ENCODE results near the gene SDC3.

The SDC3 gene

DNA sequence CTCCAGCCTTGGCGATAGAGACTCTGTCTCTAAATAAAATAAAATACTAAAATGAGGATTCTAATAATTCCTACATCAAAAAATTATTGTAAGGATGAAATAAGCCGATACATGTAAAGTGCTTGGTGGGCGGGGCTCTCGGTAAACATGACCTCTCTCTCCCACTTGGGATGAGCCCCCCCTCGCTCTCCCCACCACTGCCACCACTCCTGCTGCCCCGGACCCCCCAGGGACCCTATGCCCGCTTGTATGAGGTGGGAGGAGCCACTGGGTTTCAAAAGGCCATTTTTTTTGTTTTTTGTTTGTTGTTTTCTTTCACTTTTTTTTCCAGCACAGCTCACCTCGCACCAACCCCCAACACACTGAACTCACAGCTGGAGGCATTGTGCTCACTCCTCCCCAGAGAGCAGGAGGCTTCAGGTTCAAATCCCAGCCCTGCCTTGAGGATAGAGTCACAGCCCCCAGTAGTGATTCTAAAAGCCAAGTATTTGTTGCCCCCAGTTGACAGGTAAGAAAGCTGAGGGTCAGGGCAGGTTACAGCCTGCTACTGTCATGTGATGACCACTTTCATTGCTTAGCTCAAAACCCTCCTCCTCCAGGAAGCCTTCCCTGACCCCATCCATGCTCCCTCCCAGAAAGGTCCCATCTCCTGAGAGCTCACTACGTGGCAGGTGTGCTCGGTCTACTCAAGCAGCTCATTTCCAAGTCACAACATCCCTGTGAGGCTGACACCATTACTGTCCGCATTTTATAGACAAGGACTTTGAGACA lies 4.2 kb downstream of the SDC3 start:
- no peak for DNase-seq

DNA sequence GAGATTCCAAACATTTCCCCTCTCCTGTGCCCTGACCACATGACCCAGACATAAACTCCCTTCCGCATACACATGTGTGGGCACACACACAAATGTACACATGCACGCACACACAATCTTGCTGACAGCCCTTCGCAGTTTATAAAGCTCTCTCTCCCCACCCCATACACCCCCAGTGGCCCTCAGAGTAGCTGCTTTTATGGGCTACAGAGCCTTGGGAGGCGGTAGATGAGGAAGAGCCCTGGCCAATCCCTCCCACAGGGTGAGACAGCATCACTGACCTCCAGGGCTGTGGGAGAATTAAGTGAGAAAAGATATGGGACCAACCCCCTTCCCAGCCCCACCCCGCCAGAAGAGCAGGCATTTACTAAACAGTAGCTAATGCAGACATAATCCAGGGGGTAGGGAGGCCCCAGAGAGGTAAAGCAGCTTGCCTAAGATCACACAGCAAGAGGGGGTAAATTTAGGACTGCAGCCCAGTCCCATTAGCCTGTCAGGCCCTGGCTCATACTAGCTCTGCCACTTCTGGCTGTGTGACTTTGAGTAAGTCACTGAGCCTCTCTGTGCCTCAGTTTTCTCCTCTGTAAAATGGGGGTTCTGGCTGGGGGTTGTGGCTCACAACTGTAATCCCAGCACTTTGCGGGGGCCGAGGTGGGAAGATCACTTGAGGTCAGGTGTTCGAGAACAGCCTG lies 5.1 kb downstream of the SDC3 start:
- DNase-seq, result no peak

DNA sequence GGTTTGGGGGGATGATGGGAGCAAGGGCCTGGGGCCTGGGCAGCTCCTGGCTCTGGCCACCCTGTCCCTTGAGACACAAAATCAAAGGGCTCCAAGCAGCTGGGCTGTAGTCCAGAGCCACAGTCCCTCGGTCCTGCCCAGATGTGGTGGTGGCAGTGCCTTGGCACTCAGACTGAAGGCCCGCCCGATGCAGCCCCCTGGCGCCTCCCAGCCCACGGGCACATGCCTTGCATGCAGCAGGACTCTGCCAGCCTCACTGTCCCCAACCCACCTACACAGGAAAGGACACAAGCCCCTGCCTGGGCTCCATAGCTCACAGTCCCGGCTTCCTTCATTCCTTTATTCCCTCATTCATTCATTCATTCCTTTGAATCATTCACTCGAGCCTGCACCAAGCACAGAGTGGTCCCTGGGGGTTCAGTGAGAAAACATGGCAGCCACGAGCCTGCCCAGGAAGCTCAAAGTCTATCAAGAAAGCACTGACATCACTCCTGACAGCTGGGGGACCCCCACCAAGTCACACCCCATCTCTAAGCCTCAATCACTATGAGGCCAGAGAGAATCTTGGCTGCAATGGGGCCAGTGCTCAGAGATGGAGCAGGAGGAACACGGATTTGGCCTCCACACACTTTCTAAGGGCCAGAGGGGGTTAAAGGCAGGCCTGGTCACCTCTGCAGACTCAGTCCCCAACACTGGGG lies 5.8 kb downstream of the SDC3 start:
- DNase-seq, result no peak

DNA sequence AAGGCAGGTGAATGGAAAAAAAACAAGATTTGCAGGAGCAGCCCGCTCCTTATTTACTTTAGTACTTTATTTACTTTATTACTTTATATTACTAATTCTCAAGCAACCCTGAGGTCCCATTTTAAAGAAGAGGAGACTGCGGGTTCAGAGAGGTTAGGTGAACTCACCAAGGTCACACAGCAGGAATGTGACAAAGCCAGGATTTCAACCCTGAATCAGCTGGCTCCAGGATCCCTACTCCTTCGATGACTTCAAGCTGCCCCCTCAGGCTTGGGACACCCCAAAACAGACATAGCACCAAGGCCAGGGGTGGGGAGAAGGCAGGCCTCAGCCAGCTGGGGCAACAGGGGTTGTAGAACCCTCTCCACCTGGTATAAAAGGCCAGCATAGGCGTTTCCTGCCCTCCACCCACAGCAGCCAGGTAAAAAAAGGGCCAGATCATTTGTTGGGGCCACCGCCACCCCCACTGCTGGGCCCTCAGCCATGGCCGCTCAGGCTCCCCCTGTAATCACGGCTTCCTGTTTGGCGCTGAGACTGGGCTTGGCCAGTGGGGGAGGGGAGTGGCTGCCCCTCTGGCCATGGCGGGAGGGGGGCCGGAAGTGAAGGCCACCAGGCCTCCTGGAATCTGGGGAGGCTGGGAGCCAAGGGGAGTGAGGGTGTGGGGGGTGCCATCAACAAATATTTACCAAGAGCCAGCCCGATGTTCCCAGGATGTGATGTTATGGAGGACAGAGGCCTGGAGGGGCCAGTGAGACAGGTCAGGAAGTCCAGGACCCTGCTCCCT lies 6.6 kb downstream of the SDC3 start:
- no peak for DNase-seq

DNA sequence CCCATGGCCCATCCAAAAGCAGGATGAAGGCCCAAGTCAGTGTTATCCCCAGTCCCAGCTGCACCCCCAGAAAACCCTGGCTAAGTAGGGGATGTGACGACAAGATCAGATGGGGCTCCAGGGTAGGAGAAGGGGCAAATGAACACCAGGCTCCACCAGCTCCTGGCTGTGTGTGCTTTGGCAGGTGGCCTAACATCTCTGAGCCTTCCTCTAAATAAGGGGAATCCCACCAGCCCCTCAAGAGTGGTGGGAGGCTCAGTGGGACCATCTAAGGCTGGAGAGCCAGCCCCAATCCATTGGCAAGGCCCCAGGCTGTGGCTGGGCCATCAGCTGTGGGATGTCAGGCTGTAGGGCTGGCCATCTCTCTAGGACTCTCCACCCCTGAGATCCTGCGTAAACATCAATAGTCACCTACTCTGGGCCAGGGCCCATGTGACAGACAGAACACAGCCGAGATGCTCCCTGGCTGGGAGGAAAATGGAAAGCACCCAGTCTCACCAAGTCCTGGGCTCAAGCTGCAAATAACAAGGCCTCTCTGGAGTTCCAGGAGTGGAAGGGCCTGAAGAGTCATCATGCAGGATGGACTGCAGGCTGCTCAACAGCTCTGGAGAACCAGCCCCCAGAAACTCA lies 7.5 kb downstream of the SDC3 start:
- DNase-seq, result no peak

DNA sequence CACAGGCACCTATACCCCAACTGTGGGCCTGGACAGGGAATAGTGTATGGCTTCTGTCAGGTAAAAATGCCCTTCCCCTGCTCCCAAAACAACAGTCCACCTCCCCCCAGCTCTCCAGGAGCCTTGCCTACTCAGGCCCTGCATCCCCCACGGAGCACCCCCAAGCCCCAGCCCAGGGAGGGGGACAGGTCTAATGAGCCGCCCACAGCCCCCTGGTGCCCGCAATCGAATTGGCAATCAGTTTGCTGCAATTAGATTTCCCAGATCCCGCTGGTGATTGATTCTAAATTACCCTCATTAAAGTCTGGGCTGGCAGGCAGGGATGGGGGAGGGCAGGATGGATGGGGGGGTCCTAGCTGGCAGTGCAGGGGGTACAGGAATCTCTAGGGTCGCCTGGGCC lies 8.1 kb downstream of the SDC3 start:
- DNase-seq, result no peak

DNA sequence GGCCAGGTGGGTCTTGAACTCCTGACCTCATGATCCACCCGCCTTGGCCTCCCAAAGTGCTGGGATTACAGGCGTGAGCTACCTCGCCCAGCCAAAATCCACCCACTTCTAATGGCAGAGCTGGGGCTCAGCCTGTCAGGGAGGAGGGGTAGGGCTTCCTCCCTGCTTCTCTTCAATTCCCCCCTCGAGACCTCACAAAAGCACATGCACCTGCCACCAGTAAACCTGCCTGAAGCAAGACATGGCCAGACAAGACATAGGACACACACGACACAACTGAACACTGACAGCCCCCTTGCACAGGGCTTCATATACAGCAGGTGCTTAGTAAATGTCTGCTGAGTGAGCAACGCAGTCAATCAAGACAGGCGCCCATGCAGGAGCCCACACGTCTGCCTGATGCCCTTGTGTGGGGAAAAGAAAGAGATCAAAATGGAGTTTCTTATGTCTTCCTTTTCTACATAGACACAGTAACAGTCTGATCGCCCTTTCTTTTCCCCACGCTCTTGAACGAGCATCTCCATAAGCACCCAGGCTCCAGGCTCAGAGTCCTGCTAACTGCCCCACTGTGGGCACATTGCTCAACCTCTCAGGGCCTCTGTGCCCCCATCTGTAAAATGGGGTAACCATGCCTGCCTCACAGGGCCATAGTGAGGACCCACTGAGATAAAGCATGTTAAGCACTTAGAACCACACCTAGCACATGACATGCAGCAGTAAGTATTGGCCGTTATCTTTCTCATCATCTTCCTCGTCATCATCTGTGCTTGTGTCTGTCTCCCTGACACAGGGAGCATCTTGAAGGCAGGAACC lies 8.8 kb downstream of the SDC3 start:
- no peak for DNase-seq

DNA sequence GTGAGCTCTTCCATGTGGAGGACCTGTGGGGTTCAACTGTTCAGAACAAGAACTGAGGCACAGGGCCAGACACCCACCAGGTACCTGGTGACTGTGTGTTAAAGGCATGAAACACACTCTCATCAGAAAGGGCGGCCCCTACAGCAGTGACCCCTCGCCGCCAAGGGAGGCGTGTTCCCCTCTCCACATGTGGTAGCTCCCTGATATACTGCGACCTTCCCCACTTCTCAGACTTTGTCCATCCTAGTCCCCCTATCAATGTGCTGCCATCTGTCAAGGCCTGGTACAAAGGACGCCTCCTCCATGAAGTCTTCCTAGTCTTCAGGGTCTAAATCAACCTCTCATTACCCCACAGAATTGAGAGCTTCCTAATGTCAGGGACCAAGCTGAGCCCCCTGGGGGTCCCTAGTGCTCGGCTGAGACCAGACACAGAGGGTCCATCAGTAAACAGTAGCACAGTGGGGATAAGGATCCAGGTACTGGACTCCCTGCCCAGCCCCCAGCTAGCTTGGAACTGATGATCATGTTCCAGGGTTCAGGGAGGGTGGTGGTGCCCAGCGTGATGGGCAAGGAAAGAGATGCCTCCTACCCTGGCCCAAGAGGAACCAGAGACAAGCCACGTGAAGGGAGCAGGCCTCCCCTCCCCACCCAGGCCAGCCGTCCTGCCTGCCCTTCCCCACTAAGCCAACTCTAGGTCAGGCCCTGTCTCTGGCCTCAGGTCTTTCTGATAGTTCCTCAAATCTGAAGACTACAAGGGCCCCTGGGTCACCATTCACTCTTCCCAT lies 10.3 kb downstream of the SDC3 start:
- DNase-seq, result no peak

DNA sequence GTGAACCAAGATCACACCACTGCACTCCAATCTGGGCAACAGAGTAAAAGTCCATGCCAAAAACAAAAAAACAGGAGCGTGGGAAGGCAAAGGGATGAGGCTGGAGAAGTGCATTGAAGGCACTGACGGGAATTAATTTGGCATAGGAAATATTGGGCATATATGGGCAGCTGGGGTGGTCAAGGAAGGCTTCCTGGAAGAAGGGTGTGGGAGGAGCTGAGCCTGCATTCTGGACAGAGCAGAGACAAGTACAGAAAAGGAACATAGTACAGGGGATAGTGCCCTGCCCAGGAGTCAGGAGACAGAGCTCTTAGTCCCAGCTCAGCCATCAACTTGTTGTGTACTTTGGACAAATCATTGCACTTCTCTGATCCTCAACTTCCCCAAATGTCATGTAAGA lies 11.7 kb downstream of the SDC3 start:
- DNase-seq, result no peak

DNA sequence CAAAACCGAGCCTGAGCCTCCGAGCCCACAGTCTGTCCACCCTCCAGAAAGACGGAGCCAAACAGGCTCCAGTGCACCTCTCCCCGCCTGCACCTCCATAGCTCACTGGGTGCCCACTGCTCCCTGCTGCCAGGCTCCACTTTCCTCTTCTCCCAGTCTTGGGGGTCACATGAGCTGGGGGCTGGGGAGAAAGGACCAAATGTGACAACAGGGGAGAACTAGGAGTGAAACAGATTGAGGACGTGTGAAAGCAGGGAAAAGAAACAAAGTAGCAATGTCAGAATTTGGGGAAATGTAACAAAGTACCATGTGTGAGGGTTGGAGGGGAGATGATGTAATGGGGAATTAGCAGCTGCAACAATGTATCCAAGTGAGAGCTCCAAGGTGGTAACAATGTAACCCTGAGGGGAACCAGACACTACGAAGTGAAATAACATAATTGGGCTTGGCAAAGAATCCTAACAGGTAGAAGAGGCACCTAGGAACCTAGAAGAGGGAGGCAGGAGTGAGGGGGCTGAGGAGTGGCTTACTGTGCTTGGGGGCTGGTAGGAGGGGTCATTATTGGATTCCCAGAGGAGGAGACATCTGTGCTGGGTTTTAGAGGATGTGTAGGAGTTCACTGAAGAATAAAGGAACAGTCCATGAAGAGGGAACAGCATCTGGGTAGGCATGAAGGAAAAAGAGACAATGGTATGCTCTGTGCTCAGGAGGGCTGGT lies 12.5 kb downstream of the SDC3 start:
- DNase-seq, result no peak

DNA sequence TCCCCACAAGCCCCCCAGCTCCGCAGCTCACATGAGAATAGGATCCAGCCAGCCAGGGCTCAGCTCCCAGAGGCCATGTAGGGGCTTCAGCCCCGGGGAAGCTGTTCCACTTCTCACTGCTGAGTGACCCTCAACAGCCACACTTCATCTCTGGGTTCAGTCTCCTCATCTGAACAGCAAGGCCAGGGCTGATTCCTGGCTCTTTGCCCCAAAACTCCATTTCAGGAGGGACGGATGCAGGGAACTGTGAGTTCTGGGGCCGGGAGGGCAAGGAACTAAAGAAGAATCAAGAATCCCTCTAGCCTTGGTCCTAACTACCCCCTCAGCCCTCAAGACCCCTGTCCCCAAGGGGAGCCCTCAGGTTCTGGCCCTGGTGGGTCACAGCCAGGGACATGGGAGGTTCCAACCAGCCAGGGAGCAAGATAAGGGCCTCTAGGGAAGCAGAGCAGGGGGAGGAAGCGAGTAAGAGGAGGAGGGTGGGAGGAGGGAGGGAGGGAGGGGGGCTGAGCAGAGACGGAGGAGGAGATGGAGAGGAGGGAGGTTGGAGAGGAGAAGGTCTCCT lies 13.1 kb downstream of the SDC3 start:
- DNase-seq, result no peak

DNA sequence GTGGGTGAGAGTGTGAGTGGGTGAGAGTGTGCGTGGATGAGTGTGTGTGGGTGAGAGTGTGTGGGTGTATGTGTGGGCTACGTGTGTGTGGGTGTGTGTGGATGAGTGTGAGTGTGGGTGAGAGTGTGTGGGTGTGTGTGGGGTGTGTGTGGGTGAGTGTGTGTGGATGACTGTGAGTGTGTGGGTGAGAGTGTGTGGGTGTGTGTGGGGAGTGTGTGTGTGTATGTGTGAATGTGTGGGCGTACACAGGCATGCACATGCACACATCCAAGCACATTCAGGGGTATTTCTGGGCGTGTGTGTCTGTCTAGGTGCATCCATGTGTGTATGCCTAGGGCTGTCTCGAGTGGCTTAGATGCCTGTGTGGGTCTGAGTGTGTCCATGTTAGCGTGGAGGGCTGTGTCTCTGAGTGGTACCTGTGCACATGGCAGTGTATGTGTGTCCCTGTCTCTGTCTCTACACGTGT lies 14.0 kb downstream of the SDC3 start:
- no peak for DNase-seq

DNA sequence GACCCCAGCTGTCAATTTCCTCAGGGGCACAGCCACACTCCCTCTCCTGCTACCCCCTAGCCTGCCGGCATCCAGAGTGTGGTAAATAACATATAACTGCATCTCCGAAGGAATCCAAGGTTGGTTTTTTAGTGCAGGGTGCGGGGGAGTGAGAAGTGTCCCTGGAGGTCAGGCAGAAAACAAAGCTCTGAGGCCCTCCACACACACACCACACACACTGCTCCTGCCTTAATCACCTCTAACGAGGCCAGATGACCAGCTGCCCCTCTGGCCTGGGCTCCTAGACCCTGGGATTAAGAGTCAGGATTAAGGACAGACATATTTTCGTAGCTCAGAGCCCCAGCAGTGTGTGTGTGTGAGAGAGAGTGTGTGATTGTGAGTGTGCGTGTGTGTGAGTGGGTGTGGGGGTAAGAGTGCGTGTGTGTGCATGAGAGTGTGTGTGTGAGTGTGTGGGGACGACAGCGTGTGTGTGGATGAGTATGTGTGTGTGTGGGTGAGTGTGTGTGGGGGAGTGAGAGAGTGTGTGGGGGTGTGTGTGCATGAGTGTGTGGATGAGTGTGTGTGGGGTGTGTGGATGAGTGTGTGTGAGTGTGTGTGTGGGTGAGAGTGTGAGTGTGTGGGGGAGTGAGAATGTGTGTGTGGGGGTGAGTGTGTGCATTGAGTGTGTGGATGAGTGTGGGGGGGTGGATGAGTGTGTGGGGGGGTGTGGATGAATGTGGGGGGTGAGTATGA lies 14.6 kb downstream of the SDC3 start:
- DNase-seq, result no peak

DNA sequence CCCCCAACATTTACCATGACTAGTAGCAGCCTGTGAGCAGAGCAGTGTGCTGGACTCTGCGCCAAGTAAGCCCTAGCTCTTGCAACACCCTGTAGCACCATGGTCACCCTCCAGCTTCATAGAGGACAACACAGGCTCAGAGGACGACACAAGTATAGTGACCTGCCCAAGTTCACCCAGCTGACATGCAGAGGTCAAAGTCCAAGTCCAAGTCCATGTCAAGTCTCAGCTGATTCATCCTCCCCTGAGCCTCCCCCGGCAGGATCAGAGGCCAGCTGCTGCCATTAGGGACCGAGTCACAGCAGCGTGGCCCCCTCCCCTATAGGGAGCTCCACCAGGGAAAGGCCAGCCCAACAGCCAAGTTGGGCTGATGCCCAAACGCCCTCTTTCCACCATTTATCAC lies 15.9 kb downstream of the SDC3 start:
- DNase-seq, result no peak

DNA sequence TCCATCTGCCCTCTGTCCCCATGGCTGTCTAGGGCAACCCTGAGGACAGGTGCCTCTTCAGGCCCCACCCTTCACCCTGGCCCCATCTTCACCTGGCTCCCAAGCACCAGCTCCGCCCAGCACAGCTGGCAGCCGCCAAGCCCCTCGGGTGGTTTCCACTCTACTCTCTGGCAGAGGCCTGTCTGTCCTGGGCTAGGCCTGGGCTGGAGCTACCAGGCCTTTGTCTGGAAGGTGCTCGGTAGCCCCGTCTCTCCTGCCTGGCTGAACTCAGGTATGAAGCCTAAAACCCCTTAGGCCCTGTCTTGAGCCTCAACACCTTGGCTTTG lies 17.4 kb downstream of the SDC3 start:
- DNase-seq, result no peak

DNA sequence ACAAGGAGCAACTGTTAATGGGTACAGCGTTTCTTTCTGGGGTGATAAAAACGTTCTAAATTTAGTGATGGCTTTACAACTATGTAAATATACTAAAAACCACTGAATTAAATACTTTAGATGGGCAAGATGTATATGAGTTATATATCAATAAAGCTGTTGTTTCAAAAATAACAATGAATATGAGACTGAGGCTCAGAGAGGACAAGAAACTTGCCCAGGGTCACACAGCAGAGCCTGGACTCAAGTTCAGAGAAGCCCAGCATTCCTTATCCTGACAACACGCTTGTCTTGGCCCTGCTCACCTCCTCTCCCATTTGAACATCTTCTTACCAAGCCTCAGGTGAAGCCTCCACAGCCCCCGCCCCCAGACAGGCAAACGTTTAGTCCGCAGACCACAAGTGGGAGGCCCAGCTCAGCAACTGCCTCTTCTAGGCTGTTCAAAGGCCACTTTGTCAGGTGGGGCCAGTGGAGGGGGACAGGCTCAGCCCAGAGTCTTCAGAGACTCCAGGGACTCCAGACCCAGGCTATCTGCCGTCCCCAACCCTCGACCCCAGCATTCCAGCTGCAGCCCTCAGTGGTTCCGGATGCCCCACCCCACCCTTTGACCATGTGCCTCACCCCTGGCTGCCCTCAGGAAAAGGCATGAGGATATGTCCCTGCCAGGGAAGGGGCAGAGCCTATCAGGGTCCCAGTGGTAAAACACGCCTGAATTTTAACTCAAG lies 17.9 kb downstream of the SDC3 start:
- no peak for DNase-seq

DNA sequence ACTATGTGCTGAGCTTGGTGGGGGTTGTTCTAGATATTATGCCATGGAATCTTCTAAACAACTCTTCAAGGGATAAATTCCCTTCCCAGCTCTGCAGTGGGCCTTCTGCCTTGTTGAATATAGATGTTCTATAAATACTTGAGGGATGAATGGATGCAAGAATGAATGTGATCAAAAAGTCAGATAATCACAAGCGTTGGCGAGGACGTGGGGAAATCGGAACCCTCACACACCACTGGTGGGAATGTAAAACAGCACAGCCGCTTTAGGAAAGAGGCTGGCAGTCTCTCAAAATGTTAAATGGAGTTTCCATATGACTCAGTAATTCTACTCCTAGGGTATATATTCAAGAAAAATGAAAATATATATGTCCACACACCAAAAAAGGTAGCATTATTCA lies 19.0 kb downstream of the SDC3 start:
- no peak for DNase-seq

DNA sequence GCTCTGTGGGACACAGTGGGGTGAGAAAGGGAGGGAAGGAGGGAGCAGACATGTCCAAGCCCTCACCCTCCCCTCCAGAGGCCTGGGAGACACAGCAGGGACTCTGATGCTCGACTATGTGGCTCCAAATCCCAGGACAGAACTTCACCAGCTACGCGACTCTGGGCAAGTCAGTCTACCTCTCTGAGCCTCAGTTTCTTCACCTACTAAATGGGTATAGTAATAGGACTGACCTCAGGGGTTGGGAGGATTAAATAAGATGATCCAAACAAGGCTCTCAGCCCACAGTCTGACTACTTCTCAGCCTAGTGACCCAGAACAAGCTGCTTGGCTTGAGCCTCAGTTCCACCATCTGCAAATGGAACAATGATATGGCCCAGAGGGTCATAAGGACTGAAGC lies 19.6 kb downstream of the SDC3 start:
- no peak for DNase-seq

Measured in C1 segment of cervical spinal cord (tissue), 14 donors.